GM12891 (cell line): ENCODE measurements around the gene EPS8L3.

Source experiments
- POLR2A ChIP-seq: IDR thresholded peaks from 2 replicates; pipeline ENCODE4 v1.6.1; 2011; ENCODE audit warnings: low read depth, low read length, control low read depth
- POLR2AphosphoS5 ChIP-seq: IDR thresholded peaks from 2 replicates; pipeline ENCODE4 v1.6.1; 2011; ENCODE audit warnings: low read depth, low read length, control low read depth
- TAF1 ChIP-seq: IDR thresholded peaks from 2 replicates; pipeline ENCODE4 v1.6.1; 2011; ENCODE audit warnings: low read depth, low read length, control low read depth

- TF ChIP-seq POLR2A, result no peak
- TF ChIP-seq POLR2AphosphoS5, result no peak
- TF ChIP-seq TAF1, result no peak
Observed at GRCh38 chr1:109772658-109773202, 9.0 kb upstream of the EPS8L3 start.
